HepG2 (cell line): Measurements from ENCODE around the gene POLE. TPM values are rescaled to one million over a fixed set of nuclear protein-coding genes. Genes with fewer than 3 reads are reported as not detected.

Experiments
- AHDC1 ChIP-seq: sonication (generic); formaldehyde crosslinking; IDR thresholded peaks from 2 replicates; pipeline ENCODE4 v1.5.1; 2020; ENCODE audit warnings: mild to moderate bottlenecking, missing genetic modification reagents, borderline replicate concordance
- CHCHD3 ChIP-seq: sonication (generic); formaldehyde crosslinking; IDR thresholded peaks from 2 replicates; pipeline ENCODE4 v1.8.0; 2022; ENCODE audit warnings: mild to moderate bottlenecking, missing genetic modification reagents, moderate library complexity
- MBNL3 ChIP-seq: fragments of 250-450 bp; sonication (Bioruptor Pico); conservative IDR thresholded peaks from 2 replicates; pipeline ENCODE4 v1.8.0; 2022; ENCODE audit warnings: mild to moderate bottlenecking, inconsistent platforms
- SMAD3 ChIP-seq: sonication (generic); formaldehyde crosslinking; IDR thresholded peaks from 2 replicates; pipeline ENCODE4 v1.4.0; 2020; ENCODE audit warnings: missing genetic modification reagents
- SNAPC2 ChIP-seq: sonication (generic); formaldehyde crosslinking; IDR thresholded peaks from 2 replicates; pipeline ENCODE4 v1.8.1; 2022; ENCODE audit warnings: mild to moderate bottlenecking, missing genetic modification reagents
- TAF1 ChIP-seq: sonication (generic); formaldehyde crosslinking; IDR thresholded peaks from 2 replicates; pipeline ENCODE4 v1.4.0; 2020; ENCODE audit warnings: missing genetic modification reagents
- ZBTB40 ChIP-seq, 2 experiments: fragments of 450-650 bp in 1 of 2; sonication (generic) in 1 of 2; formaldehyde crosslinking in 1 of 2; IDR thresholded peaks; 2 replicates each; pipeline versions ENCODE4 v1.6.1 to v1.8.0; 2016 to 2022; ENCODE audit warnings: antibody characterized with exemption in 1 of 2, mild to moderate bottlenecking in 1 of 2, missing genetic modification reagents in 1 of 2
- ZNF256 ChIP-seq: sonication (generic); formaldehyde crosslinking; conservative IDR thresholded peaks from 2 replicates; pipeline ENCODE4 v1.4.0; 2020; ENCODE audit warnings: missing genetic modification reagents
- polyA plus RNA-seq, 8 experiments: library from polyadenylated mRNA; depleted of rRNA in 3 of 8; stranded (reverse) in 7 of 8; unstranded in 1 of 8; fragments of >200 nt; fragmentation: Illumina TruSeq in 4 of 8; extraction: Trizol in 4 of 8; gene quantifications; 2 replicates each; pipeline versions ENCODE4 v1.2.1 to v1.2.3, GENCODE V29; 2011 to 2016; ENCODE audit warnings: low read depth in 4 of 8, missing spikeins in 1 of 8, mixed read lengths in 1 of 8; ENCODE audit not compliant: insufficient read depth in 1 of 8
- total RNA-seq, 5 experiments: library from RNA; depleted of rRNA; stranded (reverse); fragments of >200 nt; fragmentation: Illumina TruSeq; extraction: Trizol; gene quantifications; 2 replicates each; pipeline ENCODE4 v1.2.3, GENCODE V29; 2016; ENCODE audit warnings: low read depth in 1 of 5
- TF ChIP-seq, protein P1 (sequence below): sonication (generic); formaldehyde crosslinking; IDR thresholded peaks from 2 replicates; pipeline ENCODE4 v1.4.0; 2020; ENCODE audit warnings: missing genetic modification reagents

The POLE gene
- total and polyA plus RNA-seq, 2 of the 13 experiments (the other 11 are each of a cell fraction or from before 2014, with no cell fraction given) = 25.3 to 52.2 TPM

- TF ChIP-seq, protein P1, sequence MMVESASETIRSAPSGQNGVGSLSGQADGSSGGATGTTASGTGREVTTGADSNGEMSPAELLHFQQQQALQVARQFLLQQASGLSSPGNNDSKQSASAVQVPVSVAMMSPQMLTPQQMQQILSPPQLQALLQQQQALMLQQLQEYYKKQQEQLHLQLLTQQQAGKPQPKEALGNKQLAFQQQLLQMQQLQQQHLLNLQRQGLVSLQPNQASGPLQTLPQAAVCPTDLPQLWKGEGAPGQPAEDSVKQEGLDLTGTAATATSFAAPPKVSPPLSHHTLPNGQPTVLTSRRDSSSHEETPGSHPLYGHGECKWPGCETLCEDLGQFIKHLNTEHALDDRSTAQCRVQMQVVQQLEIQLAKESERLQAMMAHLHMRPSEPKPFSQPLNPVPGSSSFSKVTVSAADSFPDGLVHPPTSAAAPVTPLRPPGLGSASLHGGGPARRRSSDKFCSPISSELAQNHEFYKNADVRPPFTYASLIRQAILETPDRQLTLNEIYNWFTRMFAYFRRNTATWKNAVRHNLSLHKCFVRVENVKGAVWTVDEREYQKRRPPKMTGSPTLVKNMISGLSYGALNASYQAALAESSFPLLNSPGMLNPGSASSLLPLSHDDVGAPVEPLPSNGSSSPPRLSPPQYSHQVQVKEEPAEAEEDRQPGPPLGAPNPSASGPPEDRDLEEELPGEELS (CRISPR knock-in tag) = no peak
- TF ChIP-seq AHDC1 (CRISPR knock-in tag) (no peak), TAF1 (CRISPR knock-in tag) (no peak), CHCHD3 (CRISPR knock-in tag) (no peak), SMAD3 (CRISPR knock-in tag) (peak; percentile 68; the same call in 1 of the 2 replicates), ZNF256 (CRISPR knock-in tag) (no peak), MBNL3 (CRISPR knock-in tag) (no peak), ZBTB40 (IDR thresholded peaks at IDR 0.05) (no peak), ZBTB40 (CRISPR knock-in tag; IDR thresholded peaks at IDR 0.05) (0 out of 2 replicates have a peak, but pooled peaks have one; percentile 32), SNAPC2 (CRISPR knock-in tag) (no peak)
Measured at GRCh38 chr12:132600048-132601032, 86.8 kb downstream of the POLE start (continued).
